ENCODE results near the gene GLRX5. TPM values are rescaled to one million over a fixed set of nuclear protein-coding genes. Genes with fewer than 3 reads are reported as not detected.
"Not testable (repeated sequence)": the region's sequence is repeated elsewhere in the genome, so short reads cannot be mapped to it uniquely, and the experiment has no call there.

Gene GLRX5
- total RNA-seq, 1 donor from 2014 or later = 59.4 TPM

GRCh38 chr14:95505030-95505589, 29.7 kb upstream of the GLRX5 start:
- H3K36me3 Mint-ChIP-seq = no peaks in the 10 kb centered on the region
- H3K4me3 Mint-ChIP-seq = no peak overlapping the region
- H3K27me3 Mint-ChIP-seq = peaks cover 23% of the 10 kb centered on the region
- no peak for DNase-seq (ENCODE audit: extremely low spot score, unreplicated experiment)
- TF ChIP-seq, protein P1, sequence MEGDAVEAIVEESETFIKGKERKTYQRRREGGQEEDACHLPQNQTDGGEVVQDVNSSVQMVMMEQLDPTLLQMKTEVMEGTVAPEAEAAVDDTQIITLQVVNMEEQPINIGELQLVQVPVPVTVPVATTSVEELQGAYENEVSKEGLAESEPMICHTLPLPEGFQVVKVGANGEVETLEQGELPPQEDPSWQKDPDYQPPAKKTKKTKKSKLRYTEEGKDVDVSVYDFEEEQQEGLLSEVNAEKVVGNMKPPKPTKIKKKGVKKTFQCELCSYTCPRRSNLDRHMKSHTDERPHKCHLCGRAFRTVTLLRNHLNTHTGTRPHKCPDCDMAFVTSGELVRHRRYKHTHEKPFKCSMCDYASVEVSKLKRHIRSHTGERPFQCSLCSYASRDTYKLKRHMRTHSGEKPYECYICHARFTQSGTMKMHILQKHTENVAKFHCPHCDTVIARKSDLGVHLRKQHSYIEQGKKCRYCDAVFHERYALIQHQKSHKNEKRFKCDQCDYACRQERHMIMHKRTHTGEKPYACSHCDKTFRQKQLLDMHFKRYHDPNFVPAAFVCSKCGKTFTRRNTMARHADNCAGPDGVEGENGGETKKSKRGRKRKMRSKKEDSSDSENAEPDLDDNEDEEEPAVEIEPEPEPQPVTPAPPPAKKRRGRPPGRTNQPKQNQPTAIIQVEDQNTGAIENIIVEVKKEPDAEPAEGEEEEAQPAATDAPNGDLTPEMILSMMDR (conservative IDR thresholded peaks at IDR 0.05) = no peak
- no peaks in the 10 kb centered on the region for H3K9me3 Mint-ChIP-seq
- H3K27ac Mint-ChIP-seq = no peak overlapping the region
- peaks cover 15% of the 10 kb centered on the region for H3K4me1 Mint-ChIP-seq (ENCODE audit: unreplicated experiment)

- no peaks in the 10 kb centered on the region for H3K9me3 Mint-ChIP-seq
- TF ChIP-seq, protein P1 (conservative IDR thresholded peaks at IDR 0.05) = no peak
- peaks cover 26% of the 10 kb centered on the region for H3K27me3 Mint-ChIP-seq
- H3K4me1 Mint-ChIP-seq (ENCODE audit: unreplicated experiment) = peaks cover 4% of the 10 kb centered on the region
- H3K4me3 Mint-ChIP-seq = no peak overlapping the region
- no peak for DNase-seq (ENCODE audit: extremely low spot score, unreplicated experiment)
- H3K36me3 Mint-ChIP-seq = no peaks in the 10 kb centered on the region
- no peak overlapping the region for H3K27ac Mint-ChIP-seq
Measured at GRCh38 chr14:95507174-95507573, 27.7 kb upstream of the GLRX5 start.

DNA sequence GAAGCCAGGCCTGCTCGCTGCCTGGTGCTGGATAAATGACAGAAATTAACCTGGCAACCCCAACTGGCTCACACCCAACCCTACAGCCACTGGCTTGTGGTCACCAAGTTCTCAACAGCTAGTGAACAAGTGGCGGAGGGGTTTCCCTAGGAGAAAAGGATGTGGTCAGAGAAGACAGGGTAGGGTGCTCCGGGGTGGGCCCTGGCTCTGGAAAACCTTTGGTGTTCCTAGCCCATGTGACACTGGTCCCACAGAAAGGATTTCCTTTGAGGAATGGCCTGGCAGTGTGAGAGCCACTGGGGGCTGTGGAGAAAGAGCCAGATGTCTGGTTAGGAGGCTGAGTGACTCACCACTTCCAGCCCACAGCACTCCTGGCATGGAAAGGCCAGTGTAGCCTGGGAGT, 27.1 kb upstream of the GLRX5 start:
- Mint-ChIP-seq H3K4me1 (ENCODE audit: unreplicated experiment) (peaks cover 4% of the 10 kb centered on the region), H3K36me3 (no peaks in the 10 kb centered on the region), H3K27me3 (peaks cover 21% of the 10 kb centered on the region), H3K9me3 (no peaks in the 10 kb centered on the region), H3K27ac (no peak overlapping the region), H3K4me3 (no peak overlapping the region)
- TF ChIP-seq, protein P1 (conservative IDR thresholded peaks at IDR 0.05) = no peak
- no peak for DNase-seq (ENCODE audit: extremely low spot score, unreplicated experiment)

- TF ChIP-seq, protein P1 (conservative IDR thresholded peaks at IDR 0.05) = no peak
- Mint-ChIP-seq H3K27me3 (peaks cover 26% of the 10 kb centered on the region), H3K4me1 (ENCODE audit: unreplicated experiment) (peaks cover 4% of the 10 kb centered on the region), H3K4me3 (no peak overlapping the region), H3K9me3 (no peaks in the 10 kb centered on the region), H3K27ac (no peak overlapping the region), H3K36me3 (no peaks in the 10 kb centered on the region)
- DNase-seq (ENCODE audit: extremely low spot score, unreplicated experiment) = no peak
Measured at GRCh38 chr14:95508377-95508776, 26.5 kb upstream of the GLRX5 start.

DNA sequence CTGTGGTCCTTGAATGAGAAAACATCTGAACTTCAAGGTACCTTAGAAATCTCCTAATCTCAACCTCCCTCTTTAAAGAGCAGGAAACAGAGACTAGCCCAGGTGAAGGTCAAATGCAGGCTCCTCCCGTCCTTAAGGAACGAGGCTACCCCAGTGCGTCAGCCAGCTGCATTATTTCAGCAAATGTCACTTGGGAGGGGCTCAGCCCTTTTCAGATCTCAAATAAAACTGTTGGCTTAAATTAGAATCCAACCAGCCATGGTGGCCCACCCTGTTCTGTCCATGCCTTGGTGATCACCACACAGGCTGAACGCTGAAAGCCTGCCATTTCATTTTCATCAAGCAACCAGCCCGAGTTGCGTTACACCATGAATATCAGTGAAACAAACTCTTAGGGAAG, 25.4 kb upstream of the GLRX5 start:
- DNase-seq (ENCODE audit: extremely low spot score, unreplicated experiment) = no peak
- H3K27ac Mint-ChIP-seq = no peak overlapping the region
- no peaks in the 10 kb centered on the region for H3K36me3 Mint-ChIP-seq
- H3K4me3 Mint-ChIP-seq = no peak overlapping the region
- H3K27me3 Mint-ChIP-seq = peaks cover 26% of the 10 kb centered on the region
- peaks cover under 1% of the 10 kb centered on the region for H3K4me1 Mint-ChIP-seq (ENCODE audit: unreplicated experiment)
- TF ChIP-seq, protein P1 (conservative IDR thresholded peaks at IDR 0.05) = no peak
- H3K9me3 Mint-ChIP-seq = no peaks in the 10 kb centered on the region

GRCh38 chr14:95510344-95510743, 24.5 kb upstream of the GLRX5 start:
- not testable (repeated sequence) for H3K36me3 Mint-ChIP-seq; H3K9me3 Mint-ChIP-seq; H3K4me1 Mint-ChIP-seq (ENCODE audit: unreplicated experiment); H3K27ac Mint-ChIP-seq; DNase-seq (ENCODE audit: extremely low spot score, unreplicated experiment); H3K4me3 Mint-ChIP-seq
- H3K27me3 Mint-ChIP-seq = peaks cover 32% of the 10 kb centered on the region

Measured in type B pancreatic cell (in vitro differentiated cells).